Ascending aorta (tissue), 2 donors: ENCODE data around the gene GRB10. TPM values are rescaled to one million over a fixed set of nuclear protein-coding genes. Genes with fewer than 3 reads are reported as not detected.

Experiments used
- DNase-seq, 2 donors: peaks; one replicate each; pipeline ENCODE4 v3.0.0-alpha.2; 2019; ENCODE audit warnings: low spot score in 2 of 2
- H3K27ac ChIP-seq, 2 donors: fragments of 200-600 bp; sonication (generic); one replicate each; pipeline ENCODE4 v1.5.1; 2016 to 2017; ENCODE audit warnings: mild to moderate bottlenecking in 1 of 2
- H3K27me3 ChIP-seq: fragments of 200-600 bp; sonication (generic); one replicate; pipeline ENCODE4 v1.5.1; 2017
- H3K36me3 ChIP-seq, 2 donors: fragments of 200-600 bp; sonication (generic); one replicate each; pipeline ENCODE4 v1.5.1; 2016
- H3K4me1 ChIP-seq, 2 donors: fragments of 200-600 bp; sonication (generic); one replicate each; pipeline ENCODE4 v1.5.1; 2016 to 2017; ENCODE audit warnings: mild to moderate bottlenecking in 1 of 2
- H3K4me3 ChIP-seq, 2 donors: fragments of 200-600 bp; sonication (generic); one replicate each; pipeline ENCODE4 v1.5.1; 2016 to 2017; ENCODE audit warnings: mild to moderate bottlenecking in 1 of 2
- H3K9me3 ChIP-seq, 2 donors: fragments of 200-600 bp; sonication (generic); one replicate each; pipeline ENCODE4 v1.5.1; 2016
- intact Hi-C: fragments of 100-400 bp; cut with DNase I; formaldehyde crosslinking; loops from one replicate; pipeline ENCODE4 v1.15.1; 2023
- total RNA-seq: library from RNA; depleted of rRNA; stranded (reverse); fragments of >200 nt; gene quantifications from one replicate; pipeline ENCODE4 v1.1.0, GENCODE V29; 2016
- TF ChIP-seq, protein P1 (sequence below), 3 experiments: fragments of 200-600 bp in 2 of 3; fragments of 450-650 bp in 1 of 3; sonication (generic) in 2 of 3; IDR thresholded peaks; one replicate each; pipeline ENCODE4 v1.5.1; 2016 to 2019; ENCODE audit warnings: antibody characterized with exemption in 3 of 3, mild to moderate bottlenecking in 1 of 3, moderate library complexity in 1 of 3

GRB10 gene
- total RNA-seq, 1 donor from 2014 or later = 53.4 TPM

GRCh38 chr7:50558294-50559053, 224.2 kb downstream of the GRB10 start:
- DNase-seq = no peak
- TF ChIP-seq, protein P1, sequence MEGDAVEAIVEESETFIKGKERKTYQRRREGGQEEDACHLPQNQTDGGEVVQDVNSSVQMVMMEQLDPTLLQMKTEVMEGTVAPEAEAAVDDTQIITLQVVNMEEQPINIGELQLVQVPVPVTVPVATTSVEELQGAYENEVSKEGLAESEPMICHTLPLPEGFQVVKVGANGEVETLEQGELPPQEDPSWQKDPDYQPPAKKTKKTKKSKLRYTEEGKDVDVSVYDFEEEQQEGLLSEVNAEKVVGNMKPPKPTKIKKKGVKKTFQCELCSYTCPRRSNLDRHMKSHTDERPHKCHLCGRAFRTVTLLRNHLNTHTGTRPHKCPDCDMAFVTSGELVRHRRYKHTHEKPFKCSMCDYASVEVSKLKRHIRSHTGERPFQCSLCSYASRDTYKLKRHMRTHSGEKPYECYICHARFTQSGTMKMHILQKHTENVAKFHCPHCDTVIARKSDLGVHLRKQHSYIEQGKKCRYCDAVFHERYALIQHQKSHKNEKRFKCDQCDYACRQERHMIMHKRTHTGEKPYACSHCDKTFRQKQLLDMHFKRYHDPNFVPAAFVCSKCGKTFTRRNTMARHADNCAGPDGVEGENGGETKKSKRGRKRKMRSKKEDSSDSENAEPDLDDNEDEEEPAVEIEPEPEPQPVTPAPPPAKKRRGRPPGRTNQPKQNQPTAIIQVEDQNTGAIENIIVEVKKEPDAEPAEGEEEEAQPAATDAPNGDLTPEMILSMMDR (IDR thresholded peaks at IDR 0.05) = no peak
- intact Hi-C loops = no loop called here
- Histone ChIP-seq H3K4me3 (no peak overlapping the region), H3K36me3 (no peaks in the 10 kb centered on the region), H3K27me3 (no peaks in the 10 kb centered on the region), H3K9me3 (no peaks in the 10 kb centered on the region), H3K4me1 (no peaks in the 10 kb centered on the region), H3K27ac (no peak overlapping the region)

DNA sequence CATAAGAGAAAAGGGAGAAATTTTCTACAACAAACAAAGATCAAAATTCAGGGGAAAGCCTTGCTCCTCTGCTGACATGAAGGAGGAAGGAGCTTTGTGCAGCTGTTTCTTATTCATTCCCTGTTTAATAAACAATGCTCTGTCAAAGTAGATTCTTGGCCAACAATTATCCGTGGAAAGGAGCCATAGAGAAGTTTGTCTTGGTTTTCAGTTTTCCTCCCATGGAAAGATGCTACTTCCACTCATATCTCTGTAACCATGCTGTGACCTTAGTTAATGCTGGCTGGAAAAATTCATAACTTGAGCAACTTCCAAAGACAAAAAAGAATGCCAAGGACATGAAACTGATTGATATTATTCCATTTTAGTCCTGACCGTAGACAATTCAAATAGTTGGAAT, 225.6 kb downstream of the GRB10 start:
- Histone ChIP-seq H3K9me3 (no peaks in the 10 kb centered on the region), H3K27me3 (no peaks in the 10 kb centered on the region), H3K4me3 (no peak overlapping the region), H3K36me3 (no peaks in the 10 kb centered on the region), H3K27ac (no peak overlapping the region), H3K4me1 (no peaks in the 10 kb centered on the region)
- intact Hi-C loops = no loop called here
- TF ChIP-seq, protein P1 (IDR thresholded peaks at IDR 0.05) = no peak
- no peak for DNase-seq

- TF ChIP-seq, protein P1 (IDR thresholded peaks at IDR 0.05) = no peak
These were observed 226.3 kb downstream of the GRB10 start for GRCh38 chr7:50556247-50556991.

GRCh38 chr7:50555594-50556140, 227.0 kb downstream of the GRB10 start:
- Histone ChIP-seq H3K27ac (no peak overlapping the region), H3K4me3 (no peak overlapping the region), H3K4me1 (no peaks in the 10 kb centered on the region), H3K9me3 (no peaks in the 10 kb centered on the region), H3K27me3 (no peaks in the 10 kb centered on the region), H3K36me3 (no peaks in the 10 kb centered on the region)
- TF ChIP-seq, protein P1 (IDR thresholded peaks at IDR 0.05) = no peak
- no peak for DNase-seq
- intact Hi-C loops = no loop called here

More at GRCh38 chr7:50556247-50556991, 226.3 kb downstream of the GRB10 start:
- intact Hi-C loops = no loop called here
- Histone ChIP-seq H3K9me3 (no peaks in the 10 kb centered on the region), H3K4me1 (no peaks in the 10 kb centered on the region), H3K4me3 (no peak overlapping the region), H3K27ac (no peak overlapping the region), H3K27me3 (no peaks in the 10 kb centered on the region), H3K36me3 (no peaks in the 10 kb centered on the region)
- DNase-seq = no peak

- Histone ChIP-seq H3K36me3 (no peaks in the 10 kb centered on the region), H3K4me1 (no peaks in the 10 kb centered on the region), H3K27ac (no peak overlapping the region), H3K27me3 (no peaks in the 10 kb centered on the region), H3K9me3 (no peaks in the 10 kb centered on the region), H3K4me3 (no peak overlapping the region)
- intact Hi-C loops = no loop called here
- TF ChIP-seq, protein P1 (IDR thresholded peaks at IDR 0.05) = no peak
- DNase-seq = no peak
These were observed 228.0 kb downstream of the GRB10 start for GRCh38 chr7:50554431-50555322.
